GM19099 (cell line): ENCODE data around the gene PLCB3.

ENCODE experiments used
- POLR2A ChIP-seq: IDR thresholded peaks from 3 replicates; pipeline ENCODE4 v1.6.1; 2011; ENCODE audit warnings: low read depth; ENCODE audit not compliant: insufficient read length; ENCODE audit errors: extremely low read depth

Gene PLCB3

DNA sequence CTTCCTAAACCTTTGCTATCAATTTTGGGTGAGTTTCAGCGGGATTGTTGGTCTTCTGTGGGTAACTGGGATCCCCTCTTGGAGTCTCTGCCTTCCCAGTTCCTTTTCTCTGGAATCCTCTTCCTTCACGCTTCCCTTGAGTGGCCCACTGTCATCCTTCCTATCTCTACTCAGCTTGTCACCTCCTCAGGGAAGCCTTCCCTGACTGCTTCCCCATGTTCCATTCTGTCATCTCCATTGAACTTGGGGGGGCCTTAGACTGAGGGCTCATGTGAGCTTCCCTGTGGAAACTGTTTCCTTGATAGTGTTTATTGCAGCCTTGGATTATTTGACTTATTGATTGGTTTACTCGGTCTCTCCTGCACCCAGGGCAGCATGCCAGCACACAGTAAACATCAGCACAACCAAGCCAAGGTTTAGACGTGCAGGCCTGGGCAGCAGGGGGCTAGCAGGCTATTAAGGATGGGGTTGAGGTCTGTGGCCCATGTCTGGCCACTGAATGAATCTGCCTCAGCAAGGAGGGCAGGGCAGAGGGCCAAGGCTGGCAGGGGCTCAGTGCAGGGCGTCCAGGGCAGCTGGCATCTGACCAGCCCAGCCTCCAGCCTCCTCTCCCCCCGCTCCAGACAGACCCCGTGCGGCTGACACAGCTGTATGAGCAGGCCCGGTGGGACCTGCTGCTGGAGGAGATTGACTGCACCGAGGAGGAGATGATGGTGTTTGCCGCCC is 32.5 kb upstream of the PLCB3 start:
- TF ChIP-seq POLR2A: no peak

DNA sequence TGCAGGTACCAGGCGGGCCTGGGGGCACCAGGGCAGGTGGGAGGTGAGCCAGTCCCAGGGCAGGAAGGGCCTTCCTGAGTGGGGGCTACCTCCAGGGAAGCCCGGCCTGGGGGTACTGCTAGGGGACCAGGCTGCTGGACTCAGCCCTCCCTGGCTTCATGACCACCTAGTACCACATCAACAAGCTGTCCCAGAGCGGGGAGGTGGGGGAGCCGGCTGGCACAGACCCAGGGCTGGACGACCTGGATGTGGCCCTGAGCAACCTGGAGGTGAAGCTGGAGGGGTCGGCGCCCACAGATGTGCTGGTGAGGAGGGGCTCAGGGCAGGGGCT is 32.0 kb upstream of the PLCB3 start:
- TF ChIP-seq POLR2A: no peak

DNA sequence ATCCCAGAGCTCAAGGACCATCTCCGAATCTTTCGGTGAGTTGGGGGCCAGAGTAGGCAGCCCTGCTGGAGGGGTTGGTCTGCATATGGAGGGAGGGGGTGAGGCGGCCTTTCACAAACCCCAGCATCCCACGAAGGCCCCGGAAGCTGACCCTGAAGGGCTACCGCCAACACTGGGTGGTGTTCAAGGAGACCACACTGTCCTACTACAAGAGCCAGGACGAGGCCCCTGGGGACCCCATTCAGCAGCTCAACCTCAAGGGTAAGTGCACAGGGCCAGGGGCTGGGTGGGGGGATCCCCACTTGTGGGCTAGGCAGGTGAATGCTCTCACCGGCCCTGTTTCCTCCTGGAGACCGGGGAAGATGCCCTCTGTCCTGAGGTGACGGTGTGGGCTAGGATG is 31.6 kb upstream of the PLCB3 start:
- TF ChIP-seq POLR2A: no peak

DNA sequence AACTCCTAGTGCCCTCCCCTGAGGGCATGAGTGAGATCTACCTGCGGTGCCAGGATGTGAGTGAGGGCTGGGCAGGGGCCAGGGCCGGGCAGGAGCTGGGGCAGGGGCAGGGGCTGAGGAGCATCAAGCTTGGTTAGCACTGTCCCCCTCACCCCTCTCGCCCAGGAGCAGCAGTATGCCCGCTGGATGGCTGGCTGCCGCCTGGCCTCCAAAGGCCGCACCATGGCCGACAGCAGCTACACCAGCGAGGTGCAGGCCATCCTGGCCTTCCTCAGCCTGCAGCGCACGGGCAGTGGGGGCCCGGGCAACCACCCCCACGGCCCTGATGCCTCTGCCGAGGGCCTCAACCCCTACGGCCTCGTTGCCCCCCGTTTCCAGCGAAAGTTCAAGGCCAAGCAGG is 31.1 kb upstream of the PLCB3 start:
- no peak for TF ChIP-seq POLR2A

DNA sequence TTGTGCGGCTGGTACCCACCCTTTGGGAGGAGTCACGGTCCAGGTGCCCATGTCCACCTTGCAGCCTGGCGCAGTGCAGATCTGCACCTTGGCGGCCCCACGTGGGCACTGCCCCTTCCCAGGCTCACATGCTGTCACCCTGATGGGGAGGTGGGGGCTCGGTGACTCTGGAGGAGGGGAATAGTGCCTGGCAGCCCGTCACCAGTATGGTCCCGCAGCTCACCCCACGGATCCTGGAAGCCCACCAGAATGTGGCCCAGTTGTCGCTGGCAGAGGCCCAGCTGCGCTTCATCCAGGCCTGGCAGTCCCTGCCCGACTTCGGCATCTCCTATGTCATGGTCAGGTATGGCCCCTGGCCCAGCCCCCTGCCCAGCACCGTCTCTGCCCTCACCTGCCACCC is 30.5 kb upstream of the PLCB3 start:
- TF ChIP-seq POLR2A: no peak

DNA sequence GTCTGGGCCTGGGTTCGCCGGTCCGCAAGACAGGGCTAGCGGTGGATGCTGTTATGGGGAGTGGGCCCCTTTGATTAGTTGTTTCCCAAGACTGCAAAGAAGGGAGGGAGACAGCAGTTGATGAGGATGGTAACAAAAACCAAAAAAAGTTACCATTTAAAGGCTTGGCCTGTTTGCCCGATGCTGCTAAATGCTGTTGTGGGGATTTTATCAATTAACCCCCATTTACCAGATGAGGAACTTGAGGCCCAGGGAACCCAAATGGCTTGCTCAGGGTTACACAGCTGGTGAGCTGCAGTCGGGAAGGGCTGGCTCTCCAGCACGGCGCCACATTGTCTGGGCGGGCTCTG is 28.7 kb upstream of the PLCB3 start:
- TF ChIP-seq POLR2A: no peak

DNA sequence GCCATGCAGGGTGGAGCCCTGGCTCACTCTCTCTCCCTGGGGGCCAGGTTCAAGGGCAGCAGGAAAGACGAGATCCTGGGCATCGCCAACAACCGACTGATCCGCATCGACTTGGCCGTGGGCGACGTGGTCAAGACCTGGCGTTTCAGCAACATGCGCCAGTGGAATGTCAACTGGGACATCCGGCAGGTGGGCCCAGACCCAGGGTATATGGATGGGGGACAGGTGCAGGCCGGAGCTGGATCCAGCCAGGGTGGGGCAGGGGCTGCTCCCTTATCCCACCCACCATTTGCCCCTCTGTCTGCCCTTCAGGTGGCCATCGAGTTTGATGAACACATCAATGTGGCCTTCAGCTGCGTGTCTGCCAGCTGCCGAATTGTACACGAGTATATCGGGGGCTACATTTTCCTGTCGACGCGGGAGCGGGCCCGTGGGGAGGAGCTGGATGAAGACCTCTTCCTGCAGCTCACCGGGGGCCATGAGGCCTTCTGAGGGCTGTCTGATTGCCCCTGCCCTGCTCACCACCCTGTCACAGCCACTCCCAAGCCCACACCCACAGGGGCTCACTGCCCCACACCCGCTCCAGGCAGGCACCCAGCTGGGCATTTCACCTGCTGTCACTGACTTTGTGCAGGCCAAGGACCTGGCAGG is 28.2 kb upstream of the PLCB3 start:
- TF ChIP-seq POLR2A: peak; percentile 33

DNA sequence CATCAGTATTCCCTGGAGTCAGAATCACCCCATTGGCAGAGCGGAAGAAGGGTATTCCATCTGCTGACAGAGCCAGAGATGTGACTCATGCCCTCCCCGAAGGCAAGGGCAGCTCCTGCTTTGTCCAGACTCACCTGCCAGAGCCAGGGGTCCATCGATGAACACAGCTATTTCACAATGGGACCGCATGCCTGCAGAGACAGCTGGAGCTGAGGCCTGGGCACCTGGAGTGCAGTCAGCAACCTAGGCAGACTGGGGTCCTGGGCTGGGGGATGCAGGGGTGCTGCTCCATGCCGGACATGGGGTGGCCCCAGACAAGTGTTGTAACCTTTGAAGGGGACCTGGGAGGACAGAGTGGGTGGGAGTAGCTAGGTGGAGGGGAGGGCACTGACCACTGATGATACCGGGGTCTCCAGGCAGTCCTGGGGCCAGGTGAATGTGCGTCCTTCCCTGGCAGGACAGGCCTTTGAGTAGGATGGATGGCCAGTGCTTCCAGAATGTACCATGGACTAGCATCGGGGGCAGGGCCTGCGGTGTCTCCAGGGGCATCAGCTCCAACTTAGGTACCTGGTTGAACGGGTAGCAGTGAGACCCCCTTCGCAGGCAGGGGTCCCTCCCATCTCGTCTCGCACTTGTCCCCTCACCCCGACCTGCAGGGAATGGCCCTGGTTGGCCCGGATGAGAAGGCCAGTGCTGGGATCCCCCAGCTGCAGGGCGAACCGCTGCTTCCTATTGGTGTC is 27.0 kb upstream of the PLCB3 start:
- TF ChIP-seq POLR2A: peak; percentile 44

DNA sequence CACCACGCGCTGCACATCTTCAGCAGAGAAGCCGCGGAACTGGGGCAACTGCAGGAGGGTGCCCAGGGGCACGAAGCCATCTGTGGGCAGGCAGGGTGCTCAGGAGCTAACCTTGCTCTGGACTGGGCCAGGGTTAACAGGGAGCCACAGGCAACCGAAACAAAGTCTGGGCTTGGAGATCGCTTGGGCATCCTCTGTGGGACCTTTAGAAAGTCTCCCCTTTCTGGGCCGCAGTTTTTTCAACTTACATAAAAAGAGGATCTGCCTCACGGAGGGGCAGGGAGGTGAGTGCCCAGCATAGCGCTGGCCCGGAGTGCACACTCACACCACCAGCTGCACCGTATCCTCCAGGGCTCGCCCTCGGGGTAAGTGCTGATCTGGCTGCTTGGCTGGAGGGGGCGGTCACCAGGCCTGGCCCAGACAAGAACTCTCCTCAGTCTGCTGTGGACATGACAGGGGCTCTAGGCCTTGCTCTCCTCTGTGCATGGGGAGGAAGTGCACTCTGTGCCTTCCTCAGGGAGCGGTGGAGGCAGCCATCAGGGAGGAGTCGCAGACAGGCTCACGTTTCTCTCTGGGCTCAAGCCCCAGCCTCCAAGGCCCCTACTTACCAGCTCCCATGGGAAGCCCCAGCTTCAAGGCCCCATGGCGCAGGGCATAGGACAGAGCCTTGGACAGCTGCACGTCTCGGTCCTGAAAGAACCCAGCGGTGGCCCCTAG is 26.3 kb upstream of the PLCB3 start:
- peak; percentile 40 for TF ChIP-seq POLR2A

DNA sequence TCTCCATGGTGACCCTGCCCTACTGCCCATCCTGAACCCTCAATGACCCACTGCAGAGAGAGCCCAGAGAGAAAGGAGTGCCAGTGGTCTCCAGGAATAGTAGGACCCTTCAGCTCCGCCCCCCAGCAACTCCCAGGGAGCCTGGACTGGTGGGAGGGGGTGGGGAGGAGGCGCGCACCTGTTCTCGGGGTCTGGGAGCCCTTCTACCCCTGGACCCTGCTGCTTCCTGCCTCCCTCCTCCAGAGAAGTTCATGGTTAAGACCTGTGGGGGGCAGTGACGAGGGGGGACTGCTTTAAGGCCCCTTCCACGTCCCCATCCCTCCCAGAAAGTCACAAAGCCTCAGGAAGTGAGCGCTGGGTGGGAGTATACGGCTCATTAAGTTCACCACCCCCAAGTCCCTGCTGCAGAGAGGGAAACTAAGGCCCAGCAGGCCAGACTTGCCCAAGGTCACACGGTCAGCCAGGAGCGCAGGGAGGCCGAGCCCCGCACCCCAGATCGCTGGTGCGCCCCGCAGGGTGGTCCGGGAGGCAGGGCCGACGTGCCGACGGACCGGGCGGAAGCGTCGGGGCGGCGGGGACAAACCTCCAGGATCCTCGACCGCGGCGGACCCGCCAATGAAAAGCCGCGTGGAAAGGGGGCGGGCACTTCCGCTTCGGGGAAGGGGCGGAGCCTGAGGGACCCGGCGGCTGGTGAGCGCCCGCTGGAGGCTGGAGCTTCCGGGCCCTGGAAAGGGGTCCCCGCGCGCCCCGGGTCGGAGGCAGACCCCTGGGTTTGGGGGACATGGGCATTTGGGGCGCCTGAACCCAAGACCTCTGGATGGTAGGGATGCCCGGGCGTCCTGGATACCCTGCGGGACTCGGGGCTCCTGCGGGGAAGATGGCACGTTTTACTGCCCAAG is 25.5 kb upstream of the PLCB3 start, which contains the start of the genes NUDT22 and TRPT1:
Gene NUDT22 (plus strand): TSS at position 667 of the 899 bp plus-strand sequence. CDS start 379 bp downstream, outside the sequence.
Gene TRPT1 (minus strand): TSS at position 579 of the 899 bp plus-strand sequence. CDS start 326 bp downstream, at position 253.
- TF ChIP-seq POLR2A: peak; percentile 74

DNA sequence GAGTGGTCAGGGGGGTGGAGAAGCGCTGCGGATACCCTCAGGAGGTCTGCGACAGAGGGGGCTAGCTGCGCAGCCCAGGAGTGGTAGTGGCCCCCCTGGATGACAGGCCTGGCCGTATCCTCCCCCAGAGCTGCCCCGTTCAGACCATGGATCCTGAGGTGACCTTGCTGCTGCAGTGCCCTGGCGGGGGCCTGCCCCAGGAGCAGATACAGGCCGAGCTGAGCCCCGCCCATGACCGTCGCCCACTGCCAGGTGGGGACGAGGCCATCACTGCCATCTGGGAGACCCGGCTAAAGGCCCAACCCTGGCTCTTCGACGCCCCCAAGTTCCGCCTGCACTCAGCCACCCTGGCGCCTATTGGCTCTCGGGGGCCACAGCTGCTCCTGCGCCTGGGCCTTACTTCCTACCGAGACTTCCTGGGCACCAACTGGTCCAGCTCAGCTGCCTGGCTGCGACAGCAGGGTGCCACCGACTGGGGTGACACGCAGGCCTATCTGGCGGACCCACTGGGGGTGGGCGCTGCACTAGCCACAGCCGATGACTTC is 24.8 kb upstream of the PLCB3 start:
- peak; percentile 35 for TF ChIP-seq POLR2A

DNA sequence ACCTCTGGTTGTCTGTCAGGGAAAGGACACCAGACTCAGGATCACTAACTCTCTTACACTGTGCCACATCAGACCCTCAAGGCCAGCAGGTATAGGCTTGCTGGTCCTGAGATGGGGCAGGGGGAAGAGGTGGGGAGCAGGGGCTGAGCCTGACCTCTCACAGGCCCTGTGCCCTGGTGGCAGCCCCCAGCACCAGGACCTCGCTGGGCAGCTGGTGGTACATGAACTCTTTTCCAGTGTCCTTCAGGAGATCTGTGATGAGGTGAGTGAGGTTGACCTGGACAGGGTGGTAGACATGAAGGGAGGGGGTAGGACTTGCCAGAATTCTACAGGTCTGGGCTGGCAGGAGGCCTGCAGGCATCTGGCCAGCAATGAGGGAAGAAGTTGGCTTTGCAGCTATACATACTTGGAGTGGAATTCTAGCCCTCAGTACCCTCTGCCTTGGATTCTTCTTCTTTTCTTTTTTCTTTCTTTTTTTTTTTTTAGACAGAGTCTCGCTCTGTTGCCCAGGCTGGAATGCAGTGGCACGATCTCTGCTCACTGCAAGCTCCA is 23.8 kb upstream of the PLCB3 start:
- no peak for TF ChIP-seq POLR2A

DNA sequence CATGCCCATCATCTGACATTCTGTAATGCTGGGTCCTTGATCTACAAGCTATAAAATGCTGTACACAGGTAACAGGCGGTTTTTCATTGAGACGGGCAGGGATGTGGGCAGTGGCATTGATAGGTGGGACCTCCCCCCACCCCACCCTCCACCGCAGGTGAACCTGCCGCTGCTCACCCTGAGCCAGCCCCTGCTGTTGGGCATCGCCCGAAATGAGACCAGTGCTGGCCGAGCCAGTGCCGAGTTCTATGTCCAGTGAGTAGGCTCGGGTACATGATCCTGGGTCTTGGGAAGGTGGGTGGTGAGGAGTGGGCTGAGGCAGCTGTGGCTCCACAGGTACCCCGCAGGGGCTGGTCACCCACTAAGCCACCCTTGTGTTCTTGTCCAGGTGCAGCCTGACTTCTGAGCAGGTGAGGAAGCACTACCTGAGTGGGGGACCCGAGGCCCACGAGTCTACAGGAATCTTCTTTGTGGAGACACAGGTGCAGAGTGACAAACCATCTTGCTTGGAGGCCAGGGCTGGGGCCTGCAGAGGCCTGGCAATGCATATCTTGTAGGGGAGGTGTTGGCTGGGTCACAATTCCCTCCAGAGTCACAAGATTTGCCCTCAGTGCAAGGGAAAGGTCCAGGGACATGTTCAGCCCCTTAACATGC is 22.1 kb upstream of the PLCB3 start:
- no peak for TF ChIP-seq POLR2A
